Myocyte (in vitro differentiated cells): ENCODE results near the gene ZW10. TPM values are rescaled to one million over a fixed set of nuclear protein-coding genes. Genes with fewer than 3 reads are reported as not detected.
"Not testable (repeated sequence)": the region's sequence is repeated elsewhere in the genome, so short reads cannot be mapped to it uniquely, and the experiment has no call there.

ENCODE experiments used
- DNase-seq: peaks from one replicate; pipeline ENCODE4 v3.0.0-alpha.2; 2012; ENCODE audit warnings: low read depth
- total RNA-seq: library from RNA; depleted of rRNA; stranded (reverse); fragments of >200 nt; gene quantifications from 2 replicates; pipeline ENCODE4 v1.2.3, GENCODE V29; 2014

ZW10 gene
- total RNA-seq, 1 donor from 2014 or later = 17.2 TPM

GRCh38 chr11:113763040-113763439 is 10.5 kb downstream of the ZW10 start:
- DNase-seq = not testable (repeated sequence)

DNA sequence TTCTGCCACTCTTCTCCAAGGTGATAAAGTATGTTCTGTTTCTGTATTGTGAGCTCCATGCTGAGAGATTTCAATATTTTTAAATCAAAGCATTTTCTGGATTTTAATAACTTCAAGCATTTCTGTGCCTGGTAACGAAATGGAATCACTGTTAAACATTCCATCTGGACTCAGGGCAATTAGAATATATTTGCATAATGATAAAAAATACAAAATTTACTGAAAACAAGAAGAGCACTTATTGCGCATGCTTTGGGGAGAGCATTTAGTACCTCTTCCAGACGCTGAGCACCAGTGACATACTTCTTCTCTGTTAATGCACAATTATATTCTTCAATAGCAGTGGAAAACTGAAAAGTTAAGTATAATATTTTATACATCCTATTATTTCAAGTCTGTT is 13.3 kb downstream of the ZW10 start:
- no peak for DNase-seq

- no peak for DNase-seq
Observed at GRCh38 chr11:113752932-113753331, 20.6 kb downstream of the ZW10 start.

DNA sequence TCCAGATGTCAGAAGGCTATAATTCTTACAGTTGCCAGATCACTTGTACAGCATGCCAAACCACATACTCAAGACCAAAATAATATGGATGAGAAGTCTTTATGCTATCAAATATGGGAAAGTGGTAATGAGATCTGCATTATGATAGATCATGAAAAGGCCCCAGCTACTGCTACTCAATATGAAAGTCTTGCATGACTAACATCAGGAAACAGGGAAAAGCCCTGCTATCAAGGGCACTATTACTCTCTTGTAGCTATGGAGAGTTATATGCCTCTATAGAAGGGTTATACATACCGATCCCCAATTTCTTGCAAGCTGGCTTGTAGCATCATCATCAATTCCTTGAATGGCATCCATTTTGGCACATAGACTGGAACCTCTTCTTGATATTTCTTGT is 37.2 kb downstream of the ZW10 start:
- no peak for DNase-seq

- DNase-seq = no peak
Observed at GRCh38 chr11:113732092-113732491, 41.4 kb downstream of the ZW10 start.

DNA sequence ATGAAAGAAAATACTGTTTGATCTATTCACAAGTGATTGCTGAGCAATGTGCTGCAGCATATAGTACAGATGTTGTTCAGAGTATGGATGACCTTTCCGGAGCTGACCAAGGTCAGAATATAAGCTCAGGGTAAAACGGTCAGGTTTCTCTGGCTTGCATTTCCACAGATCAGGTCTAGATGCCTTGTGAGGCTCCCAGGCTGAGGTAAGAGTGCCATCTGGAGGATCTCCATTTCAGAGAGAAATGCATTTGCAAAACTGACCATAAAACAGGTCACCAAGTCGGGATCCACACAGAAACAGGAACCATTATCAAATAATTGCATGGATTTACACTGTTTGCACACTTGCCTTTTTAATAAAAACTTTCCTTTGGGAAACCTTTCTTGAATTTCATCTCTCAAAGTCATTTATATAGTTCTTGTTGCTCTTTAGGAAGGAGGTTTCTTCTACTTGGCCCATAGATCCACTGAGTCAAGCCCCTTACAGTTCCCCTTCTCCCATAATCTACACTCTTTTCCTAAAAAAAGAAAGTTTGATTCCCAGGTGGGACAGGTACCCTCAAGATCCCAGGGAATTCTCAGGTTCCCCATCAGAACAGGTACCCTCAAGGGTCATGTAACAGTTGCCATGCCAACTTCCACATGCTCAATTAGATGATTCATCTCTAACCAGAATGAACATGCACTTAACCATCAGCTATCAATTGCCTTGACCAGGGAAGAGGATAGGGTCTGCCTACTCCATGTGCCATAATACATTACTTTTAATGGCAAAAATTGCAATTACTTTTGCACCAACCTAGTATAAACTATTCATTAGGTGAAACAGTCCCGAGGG is 42.4 kb downstream of the ZW10 start:
- DNase-seq = peak; percentile 75

DNA sequence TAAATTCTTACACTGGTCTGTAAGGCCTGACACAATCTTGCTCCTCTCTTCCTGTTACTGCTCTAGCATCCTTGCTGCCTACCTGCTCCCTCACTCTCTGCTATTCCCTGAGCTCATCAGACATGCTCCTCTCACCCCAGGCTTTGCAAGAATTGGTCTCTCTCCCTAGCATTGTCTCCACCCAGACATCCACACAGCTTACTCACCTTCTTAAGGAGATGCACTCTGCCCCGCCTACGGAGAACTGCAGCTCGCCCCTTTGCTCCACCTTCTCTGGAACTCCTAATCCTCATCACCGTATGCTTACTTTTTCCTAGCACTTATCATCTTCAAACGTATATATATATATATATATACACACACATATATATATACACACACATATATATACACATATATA is 44.0 kb downstream of the ZW10 start:
- no peak for DNase-seq

DNA sequence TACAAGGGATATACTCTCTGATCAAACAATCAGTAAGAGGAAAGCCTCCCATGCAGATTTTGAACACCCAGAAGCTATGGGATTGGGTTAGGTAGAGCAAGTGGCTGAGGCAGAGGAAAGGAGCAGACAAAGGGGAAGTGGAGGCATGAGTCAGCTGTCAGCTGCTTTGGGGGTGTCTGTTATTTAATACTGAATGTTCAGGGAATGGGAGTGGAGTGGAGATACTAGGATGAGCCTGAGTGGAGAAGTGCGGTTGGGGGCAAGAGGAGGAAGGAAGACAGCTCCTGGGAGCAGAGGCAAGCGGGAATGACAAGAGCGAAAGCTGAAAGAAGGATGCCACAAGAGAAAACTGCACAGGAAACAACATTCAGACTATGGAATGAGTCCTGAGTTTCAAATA is 44.7 kb downstream of the ZW10 start:
- DNase-seq = no peak

DNA sequence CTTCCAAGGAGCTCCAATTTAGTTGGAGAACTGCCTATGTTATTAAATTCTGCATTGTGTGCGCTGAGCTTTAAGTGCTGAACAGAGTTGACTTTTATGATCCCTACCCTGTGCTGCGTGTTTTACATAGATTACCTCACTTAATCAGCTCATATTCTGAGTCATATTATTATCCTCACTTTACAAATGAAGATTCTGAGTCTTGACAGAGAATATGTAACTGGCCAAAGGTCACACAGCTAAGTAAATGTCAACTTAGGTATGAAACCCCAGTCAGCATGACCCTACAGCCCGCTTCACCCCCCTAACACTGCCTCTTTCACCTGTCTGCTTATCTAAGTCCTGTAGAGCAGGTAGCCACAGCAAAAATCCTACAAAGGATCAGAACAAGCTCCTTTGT is 47.6 kb downstream of the ZW10 start:
- no peak for DNase-seq

GRCh38 chr11:113725407-113725806 is 48.1 kb downstream of the ZW10 start:
- DNase-seq = no peak

DNA sequence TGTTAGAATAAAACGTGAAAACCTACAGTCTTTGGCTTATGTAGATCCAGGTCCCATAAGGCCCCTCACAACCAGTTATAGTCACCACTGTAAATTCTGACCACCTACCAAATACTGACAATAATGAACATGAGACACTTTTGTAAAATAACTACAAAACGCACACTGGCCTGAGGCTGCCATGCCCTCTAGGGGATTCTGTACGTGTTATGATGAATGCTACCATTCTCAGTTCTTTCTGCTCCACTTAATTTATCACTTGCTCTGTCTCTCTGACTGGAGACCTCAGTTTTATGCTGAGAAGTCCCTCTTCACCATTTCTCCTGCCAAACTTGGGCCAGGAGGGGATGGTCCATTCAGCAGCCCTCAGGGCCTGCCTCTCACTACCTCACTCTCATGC is 48.7 kb downstream of the ZW10 start:
- no peak for DNase-seq

DNA sequence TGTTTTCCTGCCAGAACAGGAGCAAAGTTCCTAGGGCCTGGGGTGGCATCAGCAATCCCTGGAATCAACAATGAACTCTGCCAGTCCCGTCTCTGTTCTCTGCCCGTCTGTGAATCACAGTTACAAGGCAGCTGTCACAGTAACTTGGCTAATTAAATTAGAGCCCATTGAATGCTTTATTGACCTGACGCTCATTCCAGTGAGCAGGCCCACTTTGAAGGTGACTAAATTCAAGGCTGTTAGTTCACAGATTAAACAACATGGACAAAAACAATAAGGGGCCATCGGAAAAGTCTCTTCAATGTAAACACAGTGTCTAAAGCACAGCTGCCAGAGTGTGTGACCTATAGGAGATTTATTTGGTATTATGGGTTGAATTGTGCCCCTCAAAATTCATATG is 49.7 kb downstream of the ZW10 start:
- DNase-seq = peak; percentile 13

DNA sequence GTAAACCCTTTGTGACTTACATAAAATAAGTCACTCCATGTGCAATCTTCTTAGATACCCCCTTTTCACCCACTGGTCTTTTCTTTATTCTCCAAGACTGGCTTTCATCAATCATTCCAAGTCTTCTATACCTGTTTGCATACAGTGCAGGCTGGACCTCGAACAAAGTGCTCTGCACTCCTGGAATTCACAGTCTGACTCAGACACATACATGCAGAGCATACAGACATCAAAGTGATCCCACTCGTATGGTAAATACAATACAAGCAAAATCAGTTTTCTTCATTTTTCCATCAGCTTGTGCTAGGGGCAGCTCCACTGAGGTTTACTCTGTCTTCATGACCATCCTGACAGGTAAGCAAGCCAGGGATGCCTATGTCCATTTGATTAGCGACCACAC is 50.6 kb downstream of the ZW10 start:
- DNase-seq = no peak

DNA sequence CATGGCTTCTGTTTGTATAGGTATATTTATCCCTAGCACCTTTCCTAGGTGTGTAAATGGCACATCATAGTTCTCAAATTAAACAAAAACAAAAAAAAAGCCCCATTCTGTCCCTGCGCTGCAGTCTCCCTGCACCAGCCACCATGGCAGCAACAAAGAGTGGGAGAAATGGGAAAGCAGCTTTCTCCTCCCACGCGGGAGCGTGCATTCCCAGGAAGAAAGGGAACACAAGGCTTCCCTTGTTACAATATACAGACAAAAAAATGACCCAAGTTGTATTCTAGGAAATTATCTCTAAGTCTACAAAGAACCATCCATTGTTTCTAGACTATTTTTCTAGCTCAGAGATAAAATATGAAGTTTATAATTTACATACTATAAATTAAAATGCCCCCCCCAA is 51.3 kb downstream of the ZW10 start:
- no peak for DNase-seq

GRCh38 chr11:113721462-113722066 is 51.9 kb downstream of the ZW10 start:
- no peak for DNase-seq

- DNase-seq = not testable (repeated sequence)
Observed at GRCh38 chr11:113720478-113720877, 53.0 kb downstream of the ZW10 start.

- DNase-seq = no peak
Observed at GRCh38 chr11:113715882-113716625, 57.4 kb downstream of the ZW10 start.

GRCh38 chr11:113715273-113715672 is 58.2 kb downstream of the ZW10 start:
- no peak for DNase-seq

DNA sequence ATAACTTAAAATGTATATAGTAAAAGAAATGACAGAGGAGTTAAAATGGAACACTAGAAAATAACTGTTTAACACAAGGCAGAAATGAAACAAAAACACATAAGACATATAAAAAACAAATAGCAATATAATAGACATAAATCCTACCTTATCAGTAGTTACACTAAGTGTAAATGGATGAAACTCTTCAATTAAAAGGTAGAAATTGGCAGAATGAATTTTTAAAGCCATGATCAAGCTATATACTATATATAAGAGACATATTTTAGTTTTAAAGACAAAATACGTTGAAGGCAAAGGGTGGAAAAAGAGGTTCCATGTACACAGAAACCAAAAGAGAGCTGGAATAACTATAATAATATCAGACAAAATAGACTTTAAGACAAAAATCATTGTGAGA is 62.5 kb downstream of the ZW10 start:
- DNase-seq = no peak

GRCh38 chr11:113705871-113706655 is 67.4 kb downstream of the ZW10 start, which contains the start of gene TMPRSS5:
Gene TMPRSS5 (minus strand): TSS chr11:113706308. CDS start chr11:113706224, 84 bp downstream.
- no peak for DNase-seq

- not testable (repeated sequence) for DNase-seq
Observed at GRCh38 chr11:113703551-113703950, 69.9 kb downstream of the ZW10 start.
